HG03159 (cell line): ENCODE results near the gene TPRKB.
"Not testable (repeated sequence)": the region's sequence is repeated elsewhere in the genome, so short reads cannot be mapped to it uniquely, and the experiment has no call there.

Source experiments
- ATAC-seq: cut with Tn5 transposase; IDR thresholded peaks from one replicate; pipeline ENCODE4 v1.9.1; 2021; ENCODE audit warnings: mild to moderate bottlenecking, moderate library complexity; ENCODE audit not compliant: unreplicated experiment

TPRKB gene

DNA sequence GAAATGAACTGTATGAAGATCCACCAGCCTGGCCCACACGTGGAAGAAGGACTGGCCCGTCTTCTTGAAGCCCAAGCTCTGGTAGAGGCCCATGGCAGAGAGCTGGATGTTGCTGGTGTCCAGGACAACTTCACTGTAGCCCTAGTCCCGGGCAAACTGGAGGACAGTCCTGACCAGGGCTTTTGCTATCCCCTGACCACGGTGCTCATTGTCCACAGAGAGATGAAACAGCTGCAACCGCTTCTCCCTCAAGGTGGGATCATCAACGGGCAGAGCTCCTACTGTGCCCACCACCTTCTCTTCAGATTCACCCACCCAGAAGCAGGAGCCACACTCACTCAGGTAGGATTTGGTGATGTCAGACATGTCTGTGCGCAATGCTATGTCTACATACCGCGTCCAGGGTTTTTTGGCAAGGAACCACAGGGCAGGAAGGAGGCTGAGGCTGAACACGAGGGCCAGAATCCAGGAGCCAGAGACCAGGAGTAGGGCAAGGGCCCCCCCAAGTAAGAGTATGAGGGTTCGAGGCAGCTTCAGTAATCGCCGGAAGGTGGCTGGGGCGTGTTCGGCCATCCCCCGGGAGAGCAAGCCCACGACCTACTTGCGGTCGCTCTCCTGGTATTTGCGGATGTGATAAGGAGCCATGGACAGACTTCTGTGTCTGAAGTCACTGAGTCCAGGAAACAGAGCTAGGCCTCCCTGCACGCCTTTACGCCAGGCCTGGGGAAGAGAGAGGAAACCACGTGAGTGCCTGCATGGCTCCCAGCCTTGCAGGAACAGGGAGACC lies 36.3 kb downstream of the TPRKB start:
- ATAC-seq = no peak

DNA sequence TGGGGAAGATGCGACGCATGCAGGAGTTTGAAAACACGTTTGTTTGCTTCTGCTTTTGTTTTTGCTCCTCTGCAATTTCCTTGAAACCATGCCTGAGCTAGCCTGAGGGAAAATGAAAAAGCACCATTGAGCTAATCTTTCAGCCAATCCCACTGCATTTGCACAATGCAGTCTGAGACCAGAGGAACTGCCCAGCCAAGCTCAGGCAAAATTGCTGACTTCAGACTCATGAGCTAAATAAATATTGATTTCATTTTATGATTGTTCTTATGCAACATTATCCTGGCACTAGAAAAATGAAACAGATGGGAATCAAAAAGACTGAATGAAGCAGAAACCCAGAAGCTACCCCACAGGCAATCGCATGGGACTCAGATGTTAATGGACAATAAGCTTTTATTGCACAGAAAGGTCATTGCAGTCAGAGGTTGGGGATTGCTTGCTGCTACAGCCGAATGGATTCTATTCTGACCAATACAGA lies 37.0 kb downstream of the TPRKB start:
- ATAC-seq = no peak

GRCh38 chr2:73699437-73699836 lies 37.7 kb downstream of the TPRKB start:
- no peak for ATAC-seq

DNA sequence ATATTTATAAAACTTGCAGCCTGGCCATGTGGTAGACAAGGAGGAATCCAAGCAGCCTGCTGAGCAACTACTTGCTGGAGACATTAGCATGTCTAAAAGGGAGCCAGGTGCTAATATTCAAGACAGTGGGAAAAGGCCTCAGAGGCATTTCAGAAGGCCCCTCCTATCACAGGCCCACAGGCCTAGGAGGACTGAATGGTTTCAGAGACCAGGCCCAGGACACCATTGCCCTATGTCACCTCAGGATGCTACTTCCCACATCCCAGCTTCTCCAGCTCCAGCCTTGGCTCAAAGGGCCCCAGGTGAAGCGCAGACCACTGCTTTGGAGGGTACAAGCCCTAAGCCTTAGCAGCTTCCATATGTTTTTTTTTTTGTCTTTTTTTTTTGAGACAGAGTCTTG lies 39.0 kb downstream of the TPRKB start:
- no peak for ATAC-seq

DNA sequence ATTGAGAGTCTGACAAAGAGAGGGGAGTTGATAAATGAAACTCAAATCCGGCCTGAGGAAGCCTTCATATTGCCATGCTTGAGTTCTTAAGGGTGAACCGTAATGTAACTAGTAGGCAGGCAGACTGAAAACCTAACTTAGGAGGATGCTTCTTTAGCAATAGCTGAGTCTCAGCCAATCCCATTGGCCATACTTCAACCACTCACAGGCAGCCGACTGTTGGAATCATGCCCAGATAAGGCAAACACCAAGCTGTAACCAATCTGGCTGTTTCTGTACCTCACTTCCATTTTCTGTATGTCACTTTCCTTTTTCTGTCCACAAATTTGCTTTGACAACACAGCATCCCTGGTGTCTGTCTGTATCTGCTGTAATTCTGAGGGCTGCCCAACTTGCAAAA lies 39.5 kb downstream of the TPRKB start:
- no peak for ATAC-seq

DNA sequence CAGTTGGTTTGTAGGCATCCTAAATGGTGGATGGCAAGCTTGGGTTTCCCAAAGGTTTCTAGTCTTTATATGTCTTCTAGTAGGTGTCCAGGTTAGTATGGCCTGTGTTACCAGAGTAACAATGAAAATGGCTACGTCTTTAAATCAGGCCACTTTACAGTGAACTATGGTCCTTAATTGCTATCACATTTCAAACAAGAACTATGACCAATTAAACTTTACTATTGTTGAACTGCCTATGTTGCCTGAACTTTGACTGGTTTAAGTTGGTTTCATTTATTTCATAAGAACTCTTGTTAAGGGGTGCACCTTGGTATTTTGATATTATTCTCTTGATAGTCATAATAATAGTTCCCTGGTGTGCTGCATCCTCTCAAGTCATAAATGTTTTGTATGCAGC lies 40.2 kb downstream of the TPRKB start:
- not testable (repeated sequence) for ATAC-seq

DNA sequence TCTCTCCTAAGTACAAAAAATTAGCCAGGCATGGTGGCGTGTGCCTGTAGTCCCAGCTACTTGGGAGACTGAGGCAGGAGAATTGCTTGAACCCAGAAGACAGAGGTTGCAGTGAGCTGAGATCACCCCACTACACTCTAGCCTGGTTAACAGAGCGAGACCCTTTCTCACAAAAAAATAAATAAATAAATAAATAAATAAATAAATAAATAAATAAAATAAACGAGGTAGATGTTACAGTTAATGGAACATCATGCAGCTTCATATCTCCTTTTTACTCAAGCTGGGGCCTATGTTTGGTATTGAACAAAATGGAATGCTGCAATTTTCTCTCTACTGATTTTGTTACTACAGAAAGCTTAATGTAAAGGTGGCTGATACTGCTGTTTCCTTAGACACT lies 40.6 kb downstream of the TPRKB start:
- not testable (repeated sequence) for ATAC-seq

- peak; percentile 75 for ATAC-seq
Observed at GRCh38 chr2:73690372-73691088, 46.6 kb downstream of the TPRKB start.

- ATAC-seq = not testable (repeated sequence)
Observed at GRCh38 chr2:73688494-73688893, 48.7 kb downstream of the TPRKB start.

DNA sequence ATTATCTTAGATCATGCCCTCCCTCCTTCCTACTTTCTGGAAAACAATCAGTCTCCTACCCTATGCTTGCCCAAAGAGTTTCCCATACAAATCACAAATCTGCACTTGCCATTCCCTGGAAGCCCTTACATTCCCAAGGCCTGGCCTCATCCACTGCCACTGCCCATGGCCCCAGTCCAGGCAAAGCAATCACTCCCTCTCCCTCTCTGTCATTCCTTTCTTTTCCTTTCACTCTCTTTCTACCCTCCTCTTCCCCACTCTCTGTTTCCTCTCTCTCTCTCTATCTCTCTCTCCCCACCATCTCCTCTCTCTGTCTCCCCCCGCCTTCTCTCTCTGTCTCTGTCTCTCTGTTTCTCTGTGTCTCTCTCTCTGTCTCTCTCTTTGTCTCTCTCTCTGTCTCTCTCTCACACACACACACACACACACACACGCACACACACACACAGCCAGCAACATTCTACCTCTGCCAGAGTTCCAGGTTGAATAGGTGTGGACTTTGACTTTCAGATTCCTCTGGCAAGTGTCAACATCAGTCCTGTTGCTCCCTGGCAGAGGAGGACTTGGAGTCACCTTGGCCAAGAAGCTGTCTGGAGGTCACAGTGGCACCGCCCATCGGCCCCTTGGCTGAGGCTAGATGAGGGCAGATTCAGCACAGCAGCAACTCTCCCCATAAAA lies 51.2 kb downstream of the TPRKB start:
- no peak for ATAC-seq

DNA sequence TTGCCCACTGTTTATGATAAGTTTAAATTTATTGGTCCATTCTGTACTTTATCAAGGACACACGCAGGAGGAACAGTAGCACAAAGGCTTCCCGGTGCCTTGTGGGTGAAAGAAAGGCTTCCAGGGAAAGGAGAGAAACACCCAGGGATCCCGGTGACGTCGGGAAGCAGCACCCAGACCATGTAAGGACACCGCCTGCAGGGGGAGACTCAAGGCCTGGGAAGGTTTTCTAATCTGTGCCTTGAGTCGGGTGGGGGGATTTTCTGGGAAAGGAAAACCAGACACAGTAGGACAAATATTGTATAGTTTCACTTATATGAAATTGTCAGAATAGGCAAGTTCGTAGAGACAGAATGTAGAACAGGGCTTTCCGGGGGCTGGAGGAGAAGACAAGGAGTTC lies 52.2 kb downstream of the TPRKB start:
- not testable (repeated sequence) for ATAC-seq

- not testable (repeated sequence) for ATAC-seq
Observed at GRCh38 chr2:73684325-73684724, 52.8 kb downstream of the TPRKB start.

- ATAC-seq = not testable (repeated sequence)
Observed at GRCh38 chr2:73679951-73680571, 57.1 kb downstream of the TPRKB start.
